HepG2 (cell line): Measurements from ENCODE around the gene UTP15. TPM values are rescaled to one million over a fixed set of nuclear protein-coding genes. Genes with fewer than 3 reads are reported as not detected.

Source experiments
- FOXJ3 ChIP-seq: sonication (generic); formaldehyde crosslinking; IDR thresholded peaks from 2 replicates; pipeline ENCODE4 v1.4.0; 2020; ENCODE audit warnings: missing genetic modification reagents, mild to moderate bottlenecking, borderline replicate concordance
- HOXA3 ChIP-seq: sonication (generic); formaldehyde crosslinking; IDR thresholded peaks from 2 replicates; pipeline ENCODE4 v1.5.0; 2020; ENCODE audit warnings: missing genetic modification reagents
- HOXA7 ChIP-seq: sonication (generic); formaldehyde crosslinking; IDR thresholded peaks from 2 replicates; pipeline ENCODE4 v1.8.1; 2022; ENCODE audit warnings: mild to moderate bottlenecking, missing genetic modification reagents, moderate library complexity
- RAD51 ChIP-seq: fragments of 450-650 bp; IDR thresholded peaks from 2 replicates; pipeline ENCODE4 v1.6.1; 2016; ENCODE audit warnings: borderline replicate concordance
- RARG ChIP-seq: sonication (generic); formaldehyde crosslinking; IDR thresholded peaks from 2 replicates; pipeline ENCODE4 v1.4.0; 2020; ENCODE audit warnings: low read depth, mild to moderate bottlenecking, missing genetic modification reagents
- THYN1 ChIP-seq: sonication (generic); formaldehyde crosslinking; IDR thresholded peaks from 2 replicates; pipeline ENCODE4 v1.8.1; 2023; ENCODE audit warnings: low read depth, mild to moderate bottlenecking, moderate library complexity, missing genetic modification reagents, borderline replicate concordance
- TP53 ChIP-seq: sonication (generic); formaldehyde crosslinking; conservative IDR thresholded peaks from 2 replicates; pipeline ENCODE4 v1.4.0; 2020; ENCODE audit warnings: missing genetic modification reagents
- ZBTB21 ChIP-seq: sonication (generic); formaldehyde crosslinking; IDR thresholded peaks from 2 replicates; pipeline ENCODE4 v1.4.0; 2020; ENCODE audit warnings: missing genetic modification reagents
- ZNF484 ChIP-seq: sonication (generic); formaldehyde crosslinking; IDR thresholded peaks from 2 replicates; pipeline ENCODE4 v1.5.1; 2020; ENCODE audit warnings: mild to moderate bottlenecking, low read depth, missing genetic modification reagents, borderline replicate concordance
- ZNF552 ChIP-seq: sonication (generic); formaldehyde crosslinking; IDR thresholded peaks from 2 replicates; pipeline ENCODE4 v1.9.0; 2022; ENCODE audit warnings: missing genetic modification reagents, mild to moderate bottlenecking, borderline replicate concordance
- polyA plus RNA-seq, 8 experiments: library from polyadenylated mRNA; depleted of rRNA in 3 of 8; stranded (reverse) in 7 of 8; unstranded in 1 of 8; fragments of >200 nt; fragmentation: Illumina TruSeq in 4 of 8; extraction: Trizol in 4 of 8; gene quantifications; 2 replicates each; pipeline versions ENCODE4 v1.2.1 to v1.2.3, GENCODE V29; 2011 to 2016; ENCODE audit warnings: low read depth in 4 of 8, missing spikeins in 1 of 8, mixed read lengths in 1 of 8; ENCODE audit not compliant: insufficient read depth in 1 of 8
- total RNA-seq, 5 experiments: library from RNA; depleted of rRNA; stranded (reverse); fragments of >200 nt; fragmentation: Illumina TruSeq; extraction: Trizol; gene quantifications; 2 replicates each; pipeline ENCODE4 v1.2.3, GENCODE V29; 2016; ENCODE audit warnings: low read depth in 1 of 5
- TF ChIP-seq, protein P1 (sequence below): IDR thresholded peaks from 2 replicates; pipeline ENCODE4 v1.6.1; 2018; ENCODE audit warnings: missing genetic modification reagents
- TF ChIP-seq, protein P2 (sequence below): sonication (generic); formaldehyde crosslinking; IDR thresholded peaks from 2 replicates; pipeline ENCODE4 v1.4.0; 2020; ENCODE audit warnings: mild to moderate bottlenecking, missing genetic modification reagents
- TF ChIP-seq, protein P3 (sequence below), 2 experiments: sonication (generic) in 1 of 2; formaldehyde crosslinking in 1 of 2; IDR thresholded peaks; 2 replicates each; pipeline versions ENCODE4 v1.6.1 to v1.9.0; 2014 to 2022; ENCODE audit warnings: antibody characterized with exemption in 1 of 2, borderline replicate concordance in 1 of 2, inconsistent platforms in 1 of 2, low read depth in 1 of 2, missing genetic modification reagents in 1 of 2
- TF ChIP-seq, protein P4 (sequence below): IDR thresholded peaks from 2 replicates; pipeline ENCODE4 v1.6.1; 2016; ENCODE audit warnings: mild to moderate bottlenecking, missing biosample characterization, missing genetic modification reagents
- TF ChIP-seq, protein P5 (sequence below): sonication (generic); formaldehyde crosslinking; conservative IDR thresholded peaks from 2 replicates; pipeline ENCODE4 v1.4.0; 2020; ENCODE audit warnings: missing genetic modification reagents

Gene UTP15
- total and polyA plus RNA-seq, 2 of the 13 experiments (the other 11 are each of a cell fraction or from before 2014, with no cell fraction given), result 7.3 to 35.8 TPM

DNA sequence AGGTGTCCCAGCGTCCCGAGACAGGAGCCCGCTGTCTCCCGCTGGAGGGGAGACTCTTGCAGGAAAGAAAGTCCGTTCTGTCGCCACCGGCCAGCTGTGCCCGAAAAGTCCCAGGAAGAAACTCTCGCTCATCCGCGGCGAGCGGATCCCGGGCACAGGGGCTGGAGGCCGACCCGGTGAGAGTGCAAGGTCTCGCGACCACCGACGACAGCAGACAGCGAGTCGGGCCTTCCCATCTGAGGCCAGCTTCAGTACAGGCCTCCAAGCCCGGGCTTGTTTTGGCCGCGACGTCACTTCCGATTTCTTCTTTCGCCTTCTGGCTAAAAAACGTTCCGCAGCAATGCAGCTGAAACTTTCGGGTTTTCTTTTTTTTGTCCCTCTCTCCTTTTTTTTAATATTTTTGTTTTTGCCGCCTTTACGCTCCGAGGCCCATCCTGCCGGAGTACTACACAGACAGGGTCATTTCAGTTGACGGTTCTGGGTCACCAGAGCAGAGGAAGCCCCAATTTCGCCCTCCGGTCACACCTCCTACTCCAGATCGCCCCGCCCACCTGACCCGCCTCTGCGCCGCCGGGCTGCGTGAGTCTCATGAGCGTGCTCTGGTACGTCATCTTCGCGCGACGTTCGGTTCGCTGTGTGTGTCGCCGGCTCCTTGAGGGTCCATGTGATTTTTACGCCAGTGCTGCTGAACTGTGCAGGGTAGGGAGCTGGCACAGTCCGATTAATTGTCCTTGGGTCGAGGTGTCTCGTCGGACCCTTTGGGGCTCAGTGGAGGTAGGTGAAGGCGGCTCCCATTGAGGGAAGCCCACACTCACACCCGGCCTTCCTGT is at the start of gene UTP15, which contains the start of gene ANKRA2 (continued):
- peak; percentile 23; the same call in 1 of the 2 replicates for TF ChIP-seq ZBTB21 (CRISPR knock-in tag)
- TF ChIP-seq THYN1 (CRISPR knock-in tag), result no peak
- peak; percentile 57; the same call in 1 of the 2 replicates for TF ChIP-seq TP53
- TF ChIP-seq ZNF484 (CRISPR knock-in tag), result 0 out of 2 replicates have a peak, but pooled peaks have one; percentile 30
- TF ChIP-seq ZNF552 (CRISPR knock-in tag), result no peak
- no peak for TF ChIP-seq RAD51
- peak; percentile 96 for TF ChIP-seq HOXA3
- TF ChIP-seq, protein P1, sequence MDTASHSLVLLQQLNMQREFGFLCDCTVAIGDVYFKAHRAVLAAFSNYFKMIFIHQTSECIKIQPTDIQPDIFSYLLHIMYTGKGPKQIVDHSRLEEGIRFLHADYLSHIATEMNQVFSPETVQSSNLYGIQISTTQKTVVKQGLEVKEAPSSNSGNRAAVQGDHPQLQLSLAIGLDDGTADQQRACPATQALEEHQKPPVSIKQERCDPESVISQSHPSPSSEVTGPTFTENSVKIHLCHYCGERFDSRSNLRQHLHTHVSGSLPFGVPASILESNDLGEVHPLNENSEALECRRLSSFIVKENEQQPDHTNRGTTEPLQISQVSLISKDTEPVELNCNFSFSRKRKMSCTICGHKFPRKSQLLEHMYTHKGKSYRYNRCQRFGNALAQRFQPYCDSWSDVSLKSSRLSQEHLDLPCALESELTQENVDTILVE (CRISPR knock-in tag), result no peak
- TF ChIP-seq, protein P2, sequence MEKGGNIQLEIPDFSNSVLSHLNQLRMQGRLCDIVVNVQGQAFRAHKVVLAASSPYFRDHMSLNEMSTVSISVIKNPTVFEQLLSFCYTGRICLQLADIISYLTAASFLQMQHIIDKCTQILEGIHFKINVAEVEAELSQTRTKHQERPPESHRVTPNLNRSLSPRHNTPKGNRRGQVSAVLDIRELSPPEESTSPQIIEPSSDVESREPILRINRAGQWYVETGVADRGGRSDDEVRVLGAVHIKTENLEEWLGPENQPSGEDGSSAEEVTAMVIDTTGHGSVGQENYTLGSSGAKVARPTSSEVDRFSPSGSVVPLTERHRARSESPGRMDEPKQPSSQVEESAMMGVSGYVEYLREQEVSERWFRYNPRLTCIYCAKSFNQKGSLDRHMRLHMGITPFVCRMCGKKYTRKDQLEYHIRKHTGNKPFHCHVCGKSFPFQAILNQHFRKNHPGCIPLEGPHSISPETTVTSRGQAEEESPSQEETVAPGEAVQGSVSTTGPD (CRISPR knock-in tag), result no peak
- TF ChIP-seq, protein P3, sequence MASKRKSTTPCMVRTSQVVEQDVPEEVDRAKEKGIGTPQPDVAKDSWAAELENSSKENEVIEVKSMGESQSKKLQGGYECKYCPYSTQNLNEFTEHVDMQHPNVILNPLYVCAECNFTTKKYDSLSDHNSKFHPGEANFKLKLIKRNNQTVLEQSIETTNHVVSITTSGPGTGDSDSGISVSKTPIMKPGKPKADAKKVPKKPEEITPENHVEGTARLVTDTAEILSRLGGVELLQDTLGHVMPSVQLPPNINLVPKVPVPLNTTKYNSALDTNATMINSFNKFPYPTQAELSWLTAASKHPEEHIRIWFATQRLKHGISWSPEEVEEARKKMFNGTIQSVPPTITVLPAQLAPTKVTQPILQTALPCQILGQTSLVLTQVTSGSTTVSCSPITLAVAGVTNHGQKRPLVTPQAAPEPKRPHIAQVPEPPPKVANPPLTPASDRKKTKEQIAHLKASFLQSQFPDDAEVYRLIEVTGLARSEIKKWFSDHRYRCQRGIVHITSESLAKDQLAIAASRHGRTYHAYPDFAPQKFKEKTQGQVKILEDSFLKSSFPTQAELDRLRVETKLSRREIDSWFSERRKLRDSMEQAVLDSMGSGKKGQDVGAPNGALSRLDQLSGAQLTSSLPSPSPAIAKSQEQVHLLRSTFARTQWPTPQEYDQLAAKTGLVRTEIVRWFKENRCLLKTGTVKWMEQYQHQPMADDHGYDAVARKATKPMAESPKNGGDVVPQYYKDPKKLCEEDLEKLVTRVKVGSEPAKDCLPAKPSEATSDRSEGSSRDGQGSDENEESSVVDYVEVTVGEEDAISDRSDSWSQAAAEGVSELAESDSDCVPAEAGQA (IDR thresholded peaks at IDR 0.05; ENCODE audit: low read depth), result peak; percentile 75; the same call in 1 of the 2 replicates
- TF ChIP-seq, protein P3 (CRISPR knock-in tag; IDR thresholded peaks at IDR 0.05; ENCODE audit: borderline replicate concordance), result no peak
- no peak for TF ChIP-seq RARG (CRISPR knock-in tag)
- no peak for TF ChIP-seq HOXA7 (CRISPR knock-in tag)
- TF ChIP-seq, protein P4, sequence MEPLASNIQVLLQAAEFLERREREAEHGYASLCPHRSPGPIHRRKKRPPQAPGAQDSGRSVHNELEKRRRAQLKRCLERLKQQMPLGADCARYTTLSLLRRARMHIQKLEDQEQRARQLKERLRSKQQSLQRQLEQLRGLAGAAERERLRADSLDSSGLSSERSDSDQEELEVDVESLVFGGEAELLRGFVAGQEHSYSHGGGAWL, result peak; percentile 83; the same call in 1 of the 2 replicates
- TF ChIP-seq, protein P5, sequence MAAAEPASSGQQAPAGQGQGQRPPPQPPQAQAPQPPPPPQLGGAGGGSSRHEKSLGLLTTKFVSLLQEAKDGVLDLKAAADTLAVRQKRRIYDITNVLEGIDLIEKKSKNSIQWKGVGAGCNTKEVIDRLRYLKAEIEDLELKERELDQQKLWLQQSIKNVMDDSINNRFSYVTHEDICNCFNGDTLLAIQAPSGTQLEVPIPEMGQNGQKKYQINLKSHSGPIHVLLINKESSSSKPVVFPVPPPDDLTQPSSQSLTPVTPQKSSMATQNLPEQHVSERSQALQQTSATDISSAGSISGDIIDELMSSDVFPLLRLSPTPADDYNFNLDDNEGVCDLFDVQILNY (CRISPR knock-in tag), result no peak
- TF ChIP-seq FOXJ3 (CRISPR knock-in tag), result no peak
